Activated CD8-positive, alpha-beta memory T cell treated with anti-CD3 and anti-CD28 coated beads for 48 hours (primary cell): ENCODE measurements around the gene SNX15.

Source experiments
- DNase-seq, 3 experiments: peaks; one replicate each; pipeline ENCODE4 v3.0.0-alpha.2; 2020; ENCODE audit warnings: low read depth in 2 of 3, low spot score in 2 of 3

Gene SNX15

GRCh38 chr11:65083834-65084597 lies 56.8 kb downstream of the SNX15 start, which contains the start of the genes CDCA5 and ZFPL1:
Gene CDCA5, minus strand, starts transcription at chr11:65084040. Its CDS starts 62 bp downstream, at chr11:65083978.
Gene ZFPL1, plus strand, starts transcription at chr11:65084222. Its CDS starts 477 bp downstream, at chr11:65084699.
- peak; percentile 96 to 98 (median 97) for DNase-seq

- no peak for DNase-seq
Measured at GRCh38 chr11:65084598-65085375, 57.5 kb downstream of the SNX15 start.

GRCh38 chr11:65085446-65085845 lies 58.2 kb downstream of the SNX15 start:
- DNase-seq, result no peak

- DNase-seq, result no peak
Measured at GRCh38 chr11:65086809-65087208, 59.6 kb downstream of the SNX15 start.

GRCh38 chr11:65087216-65087615 lies 60.0 kb downstream of the SNX15 start:
- DNase-seq, result no peak

- DNase-seq, result no peak
Measured at GRCh38 chr11:65087827-65088226, 60.6 kb downstream of the SNX15 start.

- DNase-seq, result no peak
Measured at GRCh38 chr11:65089621-65090020, 62.4 kb downstream of the SNX15 start.
